Neural cell (in vitro differentiated cells): ENCODE measurements around the gene CALHM1. TPM values are rescaled to one million over a fixed set of nuclear protein-coding genes. Genes with fewer than 3 reads are reported as not detected.

Source experiments
- H2AFZ ChIP-seq: fragments of 200-600, 300-800 bp; sonication (generic), shearing (Covaris generic); 2 replicates; pipeline ENCODE4 v1.6.0; 2014; ENCODE audit warnings: low read depth, mild to moderate bottlenecking, antibody characterized with exemption, low read length, moderate library complexity
- H3F3A ChIP-seq: fragments of 200-600 bp; shearing (Covaris generic); 2 replicates; pipeline ENCODE4 v1.6.1; 2016; ENCODE audit warnings: mild to moderate bottlenecking, moderate library complexity, mixed read lengths, antibody characterized with exemption, low read length; ENCODE audit not compliant: insufficient read depth, poor library complexity, severe bottlenecking
- H3K27ac ChIP-seq: fragments of 200-600, 300-800 bp; sonication (generic), shearing (Covaris generic); 2 replicates; pipeline ENCODE4 v1.5.1; 2014; ENCODE audit warnings: mild to moderate bottlenecking, low read length, moderate library complexity
- H3K27me3 ChIP-seq: fragments of 300-800, 200-600 bp; sonication (generic), shearing (Covaris generic); 2 replicates; pipeline ENCODE4 v1.6.0; 2014; ENCODE audit warnings: mild to moderate bottlenecking, low read depth, low read length, moderate library complexity; ENCODE audit not compliant: insufficient read depth
- H3K36me3 ChIP-seq: fragments of 300-800, 200-600 bp; sonication (generic), shearing (Covaris generic); 2 replicates; pipeline ENCODE4 v1.5.1; 2014; ENCODE audit warnings: mild to moderate bottlenecking, antibody characterized with exemption, low read length, moderate library complexity; ENCODE audit not compliant: insufficient read depth
- H3K4me2 ChIP-seq: fragments of 300-800, 200-600 bp; sonication (generic), shearing (Covaris generic); 2 replicates; pipeline ENCODE4 v1.6.0; 2014; ENCODE audit warnings: mild to moderate bottlenecking, low read length
- H3K4me3 ChIP-seq: fragments of 300-800, 200-600 bp; sonication (generic), shearing (Covaris generic); 2 replicates; pipeline ENCODE4 v1.5.1; 2014; ENCODE audit warnings: mild to moderate bottlenecking, low read length, moderate library complexity
- H3K79me2 ChIP-seq: fragments of 200-600 bp; shearing (Covaris generic); replicated peaks from 2 replicates; pipeline ENCODE4 v1.6.0; 2014; ENCODE audit warnings: mild to moderate bottlenecking, low read length, moderate library complexity; ENCODE audit not compliant: insufficient read depth
- H3K9ac ChIP-seq: fragments of 300-800, 200-600 bp; sonication (generic), shearing (Covaris generic); 2 replicates; pipeline ENCODE4 v1.6.1; 2016; ENCODE audit warnings: mild to moderate bottlenecking, low read length, mixed read lengths
- H3K9me2 ChIP-seq: fragments of 200-600 bp; shearing (Covaris generic); 2 replicates; pipeline ENCODE4 v1.6.1; 2016; ENCODE audit warnings: mild to moderate bottlenecking, low read length, mixed read lengths; ENCODE audit not compliant: insufficient read depth
- H3K9me3 ChIP-seq: fragments of 200-600, 300-800 bp; sonication (generic), shearing (Covaris generic); 2 replicates; pipeline ENCODE4 v1.6.1; 2016; ENCODE audit warnings: mild to moderate bottlenecking, mixed run types, low read length, moderate library complexity, mixed read lengths
- H4K20me1 ChIP-seq: fragments of 200-600 bp; shearing (Covaris generic); 2 replicates; pipeline ENCODE4 v1.6.1; 2016; ENCODE audit warnings: mild to moderate bottlenecking, mixed run types; ENCODE audit not compliant: insufficient read depth
- CTCF ChIP-seq: fragments of 450-650 bp; IDR thresholded peaks from 2 replicates; pipeline ENCODE4 v1.5.1; 2014; ENCODE audit warnings: antibody characterized with exemption, mild to moderate bottlenecking, moderate library complexity; ENCODE audit not compliant: poor library complexity, severe bottlenecking
- EP300 ChIP-seq: fragments of 450-650 bp; conservative IDR thresholded peaks from 2 replicates; pipeline ENCODE4 v1.6.1; 2014; ENCODE audit warnings: antibody characterized with exemption, mild to moderate bottlenecking, moderate library complexity; ENCODE audit not compliant: poor library complexity, severe bottlenecking
- EZH2 ChIP-seq: fragments of 200-600, 300-800 bp; shearing (Covaris generic), sonication (generic); IDR thresholded peaks from 2 replicates; pipeline ENCODE4 v1.6.1; 2014; ENCODE audit warnings: antibody characterized with exemption, low read length, borderline replicate concordance, mild to moderate bottlenecking; ENCODE audit not compliant: insufficient read depth, poor library complexity, severe bottlenecking
- MXI1 ChIP-seq: fragments of 450-650 bp; conservative IDR thresholded peaks from 2 replicates; pipeline ENCODE4 v1.6.1; 2014; ENCODE audit warnings: antibody characterized with exemption, mild to moderate bottlenecking; ENCODE audit not compliant: poor library complexity, severe bottlenecking
- POLR2AphosphoS5 ChIP-seq: IDR thresholded peaks from 2 replicates; pipeline ENCODE4 v1.6.1; 2012
- RAD21 ChIP-seq: fragments of 450-650 bp; conservative IDR thresholded peaks from 2 replicates; pipeline ENCODE4 v1.6.1; 2014; ENCODE audit warnings: antibody characterized with exemption, mild to moderate bottlenecking, moderate library complexity
- REST ChIP-seq: IDR thresholded peaks from 2 replicates; pipeline ENCODE4 v1.6.1; 2012; ENCODE audit warnings: borderline replicate concordance
- SMC3 ChIP-seq: fragments of 450-650 bp; conservative IDR thresholded peaks from 2 replicates; pipeline ENCODE4 v1.6.1; 2014; ENCODE audit warnings: antibody characterized with exemption, mild to moderate bottlenecking, moderate library complexity; ENCODE audit not compliant: poor library complexity
- TAF1 ChIP-seq: IDR thresholded peaks from 2 replicates; pipeline ENCODE4 v1.6.1; 2012; ENCODE audit warnings: low read depth
- polyA plus RNA-seq: library from polyadenylated mRNA; depleted of rRNA; stranded (reverse); fragments of >200 nt; gene quantifications from 2 replicates; pipeline ENCODE4 v1.2.3, GENCODE V29; 2014

The CALHM1 gene
- polyA plus RNA-seq, 1 donor from 2014 or later, result not detected

- Histone ChIP-seq H3K9me3 (no peaks in the 10 kb centered on the region), H3F3A (no peaks in the 10 kb centered on the region), H3K9ac (no peak within 1 kb of the TSS), H3K4me3 (no peak within 1 kb of the TSS), H2AFZ (no peak within 1 kb of the TSS), H4K20me1 (no peaks in the 10 kb centered on the region), H3K79me2 (no peaks in the 10 kb centered on the region), H3K4me2 (no peak within 1 kb of the TSS), H3K36me3 (no peaks in the 10 kb centered on the region), H3K27ac (no peak within 1 kb of the TSS), H3K27me3 (no peaks in the 10 kb centered on the region), H3K9me2 (no peaks in the 10 kb centered on the region)
- TF ChIP-seq REST, result no peak
- TF ChIP-seq SMC3, result no peak
- no peak for TF ChIP-seq CTCF
- no peak for TF ChIP-seq POLR2AphosphoS5
- no peak for TF ChIP-seq EP300
- TF ChIP-seq RAD21, result no peak
- no peak for TF ChIP-seq EZH2
- no peak for TF ChIP-seq MXI1
Measured at GRCh38 chr10:103451831-103452505, 6.7 kb downstream of the CALHM1 start, which contains the start of gene CALHM2. TSS of gene CALHM2 (minus strand) at chr10:103452370. CDS start at chr10:103449941, 2,429 bp downstream.

GRCh38 chr10:103451091-103451813, 7.4 kb downstream of the CALHM1 start:
- H3K4me2 ChIP-seq, result no peak overlapping the region
- H3K9me3 ChIP-seq, result no peaks in the 10 kb centered on the region
- no peak overlapping the region for H3K9ac ChIP-seq
- no peak overlapping the region for H3K27ac ChIP-seq
- no peaks in the 10 kb centered on the region for H4K20me1 ChIP-seq
- H3F3A ChIP-seq, result no peaks in the 10 kb centered on the region
- H2AFZ ChIP-seq, result no peak overlapping the region
- TF ChIP-seq TAF1, result no peak
- no peak for TF ChIP-seq REST
- TF ChIP-seq POLR2AphosphoS5, result no peak
- H3K27me3 ChIP-seq, result no peaks in the 10 kb centered on the region
- H3K36me3 ChIP-seq, result no peaks in the 10 kb centered on the region
- H3K79me2 ChIP-seq, result no peaks in the 10 kb centered on the region
- no peak overlapping the region for H3K4me3 ChIP-seq
- no peaks in the 10 kb centered on the region for H3K9me2 ChIP-seq
